Measurements from ENCODE around the gene LIX1.
"Not testable (repeated sequence)": the region's sequence is repeated elsewhere in the genome, so short reads cannot be mapped to it uniquely, and the experiment has no call there.

The LIX1 gene

DNA sequence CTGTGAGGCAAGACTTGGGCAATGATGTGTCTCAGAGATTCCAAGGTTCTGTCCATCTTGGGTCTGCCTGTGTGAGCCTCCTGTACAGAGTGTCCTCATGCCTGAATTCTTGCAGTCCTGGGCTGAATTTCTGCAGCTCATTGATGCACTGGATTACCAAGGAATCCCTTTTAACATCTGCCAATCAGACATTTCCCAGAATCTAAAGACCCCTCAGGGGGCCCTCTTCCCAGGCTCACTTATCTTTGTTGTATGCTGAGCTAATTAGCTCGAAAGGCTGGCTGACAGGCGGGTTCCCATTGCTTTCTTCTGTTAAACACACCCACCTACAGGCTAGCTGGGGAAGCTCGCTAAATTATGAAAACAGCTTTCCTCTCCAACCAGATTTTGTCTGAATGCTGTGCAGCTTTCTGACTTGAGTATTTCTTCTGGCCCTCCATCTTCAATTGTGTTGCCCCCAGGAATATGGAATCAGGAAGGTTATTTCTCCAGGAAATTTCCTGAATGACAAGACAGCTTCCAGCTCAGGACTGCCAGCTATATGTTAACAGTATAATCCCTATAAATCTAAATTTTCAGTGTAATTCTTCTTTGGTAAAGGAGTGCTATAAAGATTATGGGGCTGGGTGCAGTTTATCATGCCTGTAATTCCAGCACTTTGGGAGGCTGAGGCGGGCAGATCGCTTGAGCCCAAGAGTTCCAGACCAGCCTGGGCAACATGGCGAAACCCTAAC, at the start of gene LIX1:
Gene LIX1 (minus strand): TSS at position 91 of the 734 bp plus-strand sequence. CDS start 35 bp downstream, at position 56.
- in situ Hi-C loops (cut with MboI; ENCODE audit: low sequenced_read_pairs), result no loop called here

DNA sequence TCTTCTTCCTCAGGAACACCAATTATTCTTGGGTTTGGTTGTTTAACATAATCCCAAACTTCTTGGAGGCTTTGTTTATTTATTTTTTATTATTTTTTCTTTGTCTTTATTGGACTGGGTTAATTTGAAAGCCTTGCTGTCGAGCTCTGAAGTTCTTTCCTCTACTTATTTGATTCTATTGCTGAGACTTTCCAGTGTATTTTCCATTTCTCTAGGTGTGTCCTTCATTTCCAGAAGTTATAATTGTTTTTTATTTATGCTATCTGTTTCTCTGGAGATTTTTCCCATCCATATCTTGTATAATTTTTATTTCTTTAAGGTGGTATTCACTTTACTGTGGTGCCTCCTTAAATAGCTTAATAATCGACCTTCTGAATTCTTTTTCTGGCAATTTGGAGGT, 49.5 kb upstream of the LIX1 start:
- in situ Hi-C loops (cut with MboI; ENCODE audit: low sequenced_read_pairs), result no loop called here

DNA sequence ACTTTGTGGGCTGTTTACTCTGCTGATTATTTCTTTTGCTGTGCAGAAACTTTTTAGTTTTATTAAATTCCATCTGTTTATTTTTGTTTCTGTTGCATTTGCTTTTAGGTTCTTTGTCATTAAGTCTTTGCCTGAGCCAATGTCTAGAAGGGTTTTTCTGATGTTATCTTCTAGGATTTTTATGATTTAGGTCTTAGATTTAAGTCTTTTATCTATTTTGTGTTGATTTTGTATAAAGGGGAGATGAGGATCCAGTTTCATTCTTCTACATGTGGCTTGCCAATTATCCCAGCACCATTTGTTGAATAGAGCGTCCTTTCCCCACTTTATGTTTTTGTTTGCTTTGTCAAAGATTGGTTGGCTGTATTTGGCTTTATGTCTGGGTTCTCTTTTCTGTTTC, 47.1 kb upstream of the LIX1 start:
- in situ Hi-C loops (cut with MboI; ENCODE audit: low sequenced_read_pairs), result not testable (repeated sequence)

DNA sequence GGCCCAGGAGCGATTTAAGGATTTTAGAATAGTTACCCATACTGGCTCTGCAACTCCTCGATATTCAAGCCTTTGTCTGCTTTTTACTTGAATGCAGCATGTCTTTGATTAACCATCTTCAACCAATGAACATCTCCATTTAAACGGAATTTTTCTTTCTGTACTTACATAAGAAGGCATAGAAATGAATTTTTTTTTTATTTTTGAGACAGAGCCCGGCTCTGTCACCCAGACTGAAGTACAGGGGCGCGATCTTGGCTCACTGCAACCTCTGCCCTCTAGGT, 41.5 kb upstream of the LIX1 start:
- in situ Hi-C loops (cut with MboI; ENCODE audit: low sequenced_read_pairs), result no loop called here

DNA sequence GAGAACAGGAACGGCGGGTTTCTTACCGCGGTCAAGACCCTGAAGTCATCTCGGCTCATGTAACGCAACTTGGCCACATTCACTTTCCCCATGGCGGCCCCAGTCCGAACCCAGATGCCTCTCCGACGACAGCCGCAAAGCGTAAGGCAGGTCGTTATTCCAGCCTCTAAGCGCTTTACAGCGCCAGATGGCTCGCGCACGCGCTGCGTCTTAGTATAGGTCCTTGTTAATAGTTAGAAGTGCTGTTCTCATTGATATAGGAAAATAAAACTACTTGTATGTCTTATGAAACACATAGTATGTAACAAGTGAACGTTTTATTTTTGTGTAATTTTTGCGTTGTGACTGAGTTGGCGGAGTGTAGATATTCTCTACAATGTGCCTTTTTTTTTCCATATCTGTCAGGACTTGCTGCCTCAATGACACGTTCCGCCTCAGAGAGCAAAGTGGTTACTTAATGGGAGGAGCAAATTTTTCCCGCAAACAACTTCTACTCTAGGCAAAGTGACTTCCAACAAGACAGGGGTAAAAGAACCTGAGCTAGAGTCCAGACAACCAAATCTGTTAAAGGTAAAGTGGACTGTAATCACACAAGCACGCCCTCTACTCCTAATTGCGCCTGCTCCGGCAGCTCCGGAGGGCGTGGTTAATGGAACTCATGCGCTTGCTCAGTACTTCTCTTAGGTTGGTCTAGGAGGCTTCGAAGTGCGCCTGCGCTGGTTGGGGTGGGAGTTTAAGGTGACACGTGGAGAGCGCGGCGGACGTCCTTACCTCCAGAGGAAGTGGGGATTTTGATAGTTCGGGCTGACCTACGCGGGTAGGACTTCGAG, 40.9 kb upstream of the LIX1 start, which contains the start of gene RIOK2:
Gene RIOK2 (minus strand): TSS at position 148 of the 830 bp plus-strand sequence. CDS start 56 bp downstream, at position 92.
- in situ Hi-C loops (cut with MboI; ENCODE audit: low sequenced_read_pairs), result no loop called here

DNA sequence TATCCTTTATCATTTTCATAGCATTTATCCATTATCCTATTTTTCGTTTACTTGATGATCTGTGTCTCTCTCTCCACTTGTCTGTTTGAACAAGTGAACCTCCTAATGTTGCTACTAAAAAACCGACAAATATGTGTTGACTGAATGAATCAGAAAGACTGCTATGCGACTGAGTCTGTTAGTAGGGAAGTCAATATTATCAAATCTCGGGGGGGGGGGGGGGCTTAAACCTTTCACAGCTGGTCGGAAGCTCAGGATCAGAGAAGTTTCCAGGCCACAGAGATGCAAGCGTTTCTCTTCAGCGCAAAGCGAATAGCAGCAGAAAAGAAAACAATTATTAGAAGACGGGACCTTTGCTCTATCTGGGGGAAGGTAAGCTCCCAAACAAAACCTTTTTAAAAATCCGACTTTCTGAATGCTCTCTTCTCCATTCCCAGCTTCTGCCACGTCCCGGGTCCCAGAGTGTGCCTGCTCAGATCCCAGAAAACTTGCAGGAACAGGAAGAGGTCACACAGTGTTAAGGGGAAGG, 40.2 kb upstream of the LIX1 start:
- in situ Hi-C loops (cut with MboI; ENCODE audit: low sequenced_read_pairs), result no loop called here

DNA sequence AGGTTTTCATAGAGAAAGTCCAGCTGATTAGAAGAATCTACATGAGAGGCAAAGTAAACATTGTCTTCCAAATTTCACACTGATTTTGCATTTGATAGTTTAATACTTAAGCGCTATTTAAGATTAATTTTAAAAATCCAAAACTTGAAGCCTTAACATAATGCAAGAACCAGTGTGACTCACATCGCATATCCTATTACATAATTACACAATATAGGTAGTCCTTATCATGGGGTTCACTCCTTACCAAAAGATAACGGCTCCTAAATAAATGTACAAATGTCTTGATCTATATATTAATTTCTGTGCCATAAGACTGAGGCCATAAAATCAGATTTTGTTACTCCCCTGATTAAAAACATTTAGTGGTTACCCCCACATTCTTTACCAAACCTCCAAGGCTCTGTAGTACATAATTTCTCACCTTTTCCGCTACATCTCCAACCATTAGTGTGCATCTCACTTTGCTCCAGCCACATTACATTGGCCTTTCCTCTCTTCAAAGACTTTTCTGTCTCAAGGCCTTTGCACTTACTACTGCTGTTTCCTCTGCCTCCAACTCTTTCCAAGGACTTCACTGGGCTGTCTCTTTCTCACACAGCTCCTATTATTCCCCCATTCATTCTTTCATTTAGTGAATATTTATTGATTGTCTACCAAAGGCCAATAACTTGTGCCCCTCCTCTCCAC, 39.6 kb upstream of the LIX1 start:
- in situ Hi-C loops (cut with MboI; ENCODE audit: low sequenced_read_pairs), result no loop called here

DNA sequence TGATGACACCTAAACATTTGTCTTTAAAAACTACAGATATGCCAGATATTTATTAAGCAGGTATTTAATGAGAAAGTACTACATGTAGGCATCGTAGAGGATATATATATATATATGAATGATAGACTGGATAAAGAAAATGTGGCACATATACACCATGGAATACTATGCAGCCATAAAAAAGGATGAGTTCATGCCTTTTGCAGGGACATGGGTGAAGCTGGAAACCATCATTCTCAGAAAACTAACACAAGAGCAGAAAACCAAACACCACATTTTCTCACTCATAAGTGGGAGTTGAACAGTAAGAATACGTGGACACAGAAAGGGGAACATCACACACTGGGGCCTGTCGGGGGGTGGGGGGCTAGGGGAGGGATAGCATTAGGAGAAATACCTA, 37.0 kb upstream of the LIX1 start:
- in situ Hi-C loops (cut with MboI; ENCODE audit: low sequenced_read_pairs), result not testable (repeated sequence)

DNA sequence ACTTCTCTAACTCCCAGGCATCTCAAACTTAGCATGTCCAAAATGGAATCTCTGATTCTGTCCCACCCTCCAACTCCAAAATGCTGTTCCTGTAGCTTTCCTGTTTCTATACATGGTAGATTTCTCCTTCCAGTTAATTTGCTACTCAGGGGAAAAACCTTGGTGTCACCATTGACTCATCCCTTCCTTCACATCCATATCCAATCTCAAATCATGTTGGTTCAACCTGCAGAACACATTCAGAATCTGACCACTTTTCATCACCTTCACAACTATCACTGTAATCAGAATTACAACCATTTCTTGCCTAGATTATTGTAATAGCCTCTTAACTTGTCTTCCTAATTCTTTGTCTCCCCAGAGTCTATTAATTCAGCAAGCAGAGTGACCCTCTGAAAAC, 29.8 kb upstream of the LIX1 start:
- in situ Hi-C loops (cut with MboI; ENCODE audit: low sequenced_read_pairs), result loop anchor here (25.0 kb wide), 2 partner anchors 285 to 410 kb away; partner anchors contain the start of gene ERAP2

DNA sequence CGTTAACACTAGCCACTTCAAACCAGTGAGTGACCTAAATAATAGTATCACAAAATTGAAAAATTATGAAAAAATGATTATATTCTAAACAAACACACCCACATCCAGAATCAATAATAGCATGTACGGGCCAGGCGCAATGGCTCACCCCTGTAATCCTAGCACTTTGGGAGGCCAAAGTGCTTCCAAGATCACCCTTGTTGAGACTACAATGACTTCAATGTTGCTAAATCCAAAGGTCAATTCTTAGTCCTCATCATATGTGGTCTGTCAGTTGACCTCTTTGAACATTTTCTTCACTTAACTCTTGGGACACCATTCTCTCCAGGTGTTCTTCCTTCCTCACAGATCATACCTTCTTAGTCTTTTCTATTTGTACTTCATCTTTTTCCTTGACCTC, 29.3 kb upstream of the LIX1 start:
- in situ Hi-C loops (cut with MboI; ENCODE audit: low sequenced_read_pairs), result loop anchor here (25.0 kb wide), 2 partner anchors 284 to 409 kb away; partner anchors contain the start of gene ERAP2

DNA sequence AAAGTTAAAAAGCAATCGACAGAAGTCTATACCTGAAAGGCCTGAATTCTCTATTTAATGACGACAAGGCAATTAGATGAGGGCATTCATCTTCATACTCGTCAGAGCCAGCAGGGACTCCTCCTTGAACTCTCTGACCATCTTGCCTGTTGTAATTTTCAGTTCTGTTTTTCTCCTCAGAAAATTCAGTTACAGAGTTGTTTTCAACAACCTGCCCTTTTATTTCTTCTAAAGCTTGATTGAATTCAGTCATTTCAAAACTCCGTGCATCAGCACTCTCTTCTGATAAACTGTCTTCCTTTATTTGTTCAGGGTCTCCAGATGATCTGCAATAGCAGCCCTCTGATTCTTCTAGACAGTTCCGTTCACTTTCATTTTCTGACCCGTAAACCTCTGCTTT, 25.0 kb upstream of the LIX1 start:
- in situ Hi-C loops (cut with MboI; ENCODE audit: low sequenced_read_pairs), result loop anchor here (25.0 kb wide), 2 partner anchors 280 to 405 kb away; partner anchors contain the start of gene ERAP2

DNA sequence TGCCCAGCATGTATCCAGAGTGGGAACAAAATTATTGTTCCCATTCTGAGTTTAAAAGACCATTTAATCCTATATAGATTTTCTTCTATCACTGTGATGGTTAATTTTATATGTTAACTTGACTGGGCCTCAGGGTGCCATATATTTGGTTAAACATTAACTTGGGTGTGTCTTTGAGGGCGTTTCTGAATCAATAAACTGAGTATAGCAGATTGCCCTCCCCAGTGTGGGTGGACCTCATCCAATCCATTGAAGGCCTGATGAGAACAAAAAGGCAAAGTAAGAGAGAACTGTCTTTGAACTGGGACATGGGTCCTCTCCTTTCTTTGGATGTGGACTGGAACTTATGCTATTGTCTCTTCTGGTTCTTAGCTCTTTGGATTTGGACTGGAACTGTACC, 23.3 kb upstream of the LIX1 start:
- in situ Hi-C loops (cut with MboI; ENCODE audit: low sequenced_read_pairs), result loop anchor here (25.0 kb wide), 2 partner anchors 278 to 403 kb away; partner anchors contain the start of gene ERAP2

DNA sequence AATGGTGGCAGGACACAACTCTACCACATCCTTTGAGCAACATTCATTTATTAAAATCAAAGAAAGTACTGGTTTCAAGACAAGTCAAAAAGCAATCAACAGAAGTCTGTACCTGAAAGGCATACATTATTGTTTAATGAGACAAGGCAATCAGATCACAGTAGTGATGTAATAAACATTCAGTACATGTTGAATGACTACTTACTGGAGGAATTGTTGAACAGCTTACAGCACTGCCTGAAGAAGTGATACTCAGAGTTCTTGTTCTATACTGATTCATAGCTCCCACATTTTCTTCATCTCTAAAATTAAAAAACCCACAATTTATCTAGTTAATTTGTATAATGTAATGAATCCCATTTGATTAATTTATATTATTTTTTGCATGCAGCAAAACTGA, 22.4 kb upstream of the LIX1 start:
- in situ Hi-C loops (cut with MboI; ENCODE audit: low sequenced_read_pairs), result loop anchor here (25.0 kb wide), 2 partner anchors 278 to 403 kb away; partner anchors contain the start of gene ERAP2

DNA sequence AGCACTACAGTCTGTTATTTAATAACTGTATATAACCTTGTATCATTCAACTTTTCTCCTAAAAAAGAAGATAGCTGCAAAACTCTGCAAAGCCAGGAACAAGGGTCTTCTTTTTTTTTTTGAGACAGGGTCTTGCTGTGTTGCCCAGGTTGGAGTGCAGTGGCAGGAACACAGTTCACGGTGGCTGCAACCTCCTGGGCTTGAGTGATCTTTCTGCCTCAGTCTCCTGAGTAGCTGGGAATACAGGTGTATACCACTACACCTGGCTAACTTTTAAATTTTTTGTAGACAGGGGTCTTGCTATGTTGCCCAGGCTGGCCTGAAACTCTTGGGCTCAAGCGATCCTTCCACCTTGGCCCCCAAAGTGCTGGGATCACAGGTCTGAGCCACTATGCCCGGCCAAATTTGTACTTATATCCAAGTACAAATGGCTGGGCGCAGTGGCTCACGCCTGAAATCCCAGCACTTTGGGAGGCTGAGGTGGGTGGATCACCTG, 21.4 kb upstream of the LIX1 start:
- in situ Hi-C loops (cut with MboI; ENCODE audit: low sequenced_read_pairs), result loop anchor here (25.0 kb wide), 2 partner anchors 277 to 402 kb away; partner anchors contain the start of gene ERAP2

DNA sequence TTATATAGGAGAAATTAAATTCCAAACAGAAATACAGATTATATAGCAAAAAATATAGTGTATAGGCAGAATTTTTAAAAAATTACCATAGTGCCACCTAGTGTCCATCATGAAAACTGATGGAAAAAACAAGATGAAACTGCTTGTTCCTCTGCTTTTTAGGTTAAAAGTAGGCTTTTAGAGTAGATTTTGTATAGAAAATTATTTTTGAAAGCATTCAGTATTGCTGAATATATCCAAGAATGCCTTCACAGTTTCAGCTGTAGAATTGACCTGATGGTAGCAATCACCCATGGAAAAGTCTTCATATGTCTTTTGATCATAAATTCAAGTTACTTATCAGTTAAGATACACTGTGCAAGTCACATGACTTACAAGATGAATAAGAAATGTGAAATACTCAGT, 21.0 kb upstream of the LIX1 start:
- in situ Hi-C loops (cut with MboI; ENCODE audit: low sequenced_read_pairs), result loop anchor here (25.0 kb wide), 2 partner anchors 276 to 401 kb away; partner anchors contain the start of gene ERAP2

DNA sequence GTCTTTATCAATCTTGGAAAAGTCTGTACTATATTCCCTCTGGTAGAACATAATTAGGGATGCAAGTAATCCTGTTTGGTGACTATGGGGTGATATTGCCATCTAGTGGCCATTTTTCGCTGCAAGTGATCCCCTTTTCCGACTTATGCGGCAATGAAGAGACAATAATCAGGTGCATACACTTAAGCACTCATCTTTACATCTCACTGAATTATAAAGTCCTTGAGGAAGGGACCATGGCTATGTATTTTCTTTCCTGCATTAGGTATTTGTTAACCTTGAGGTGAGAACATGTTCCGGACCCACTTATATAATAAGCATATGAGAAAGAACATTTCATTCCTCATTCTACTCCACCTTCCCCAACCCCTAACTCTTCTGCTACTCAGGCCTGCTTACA, 19.6 kb upstream of the LIX1 start:
- in situ Hi-C loops (cut with MboI; ENCODE audit: low sequenced_read_pairs), result loop anchor here (25.0 kb wide), 2 partner anchors 275 to 400 kb away; partner anchors contain the start of gene ERAP2

DNA sequence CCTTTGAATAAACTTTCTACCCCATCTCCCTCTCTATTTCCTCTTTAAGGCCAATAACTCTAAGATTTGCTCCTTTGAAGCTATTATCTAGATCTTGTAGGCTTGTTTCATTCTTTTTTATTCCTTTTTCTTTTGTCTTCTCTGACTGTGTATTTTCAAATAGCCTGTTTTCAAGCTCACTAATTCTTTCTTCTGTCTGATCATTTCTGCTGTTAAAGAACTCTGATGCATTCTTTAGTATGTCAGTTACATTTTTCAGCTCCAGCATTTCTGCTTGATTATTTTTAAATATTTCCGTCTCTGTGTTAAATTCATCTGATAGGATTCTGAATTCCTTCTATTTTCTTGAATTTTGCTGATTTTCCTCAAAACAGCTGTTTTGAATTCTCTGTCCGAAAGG, 15.3 kb upstream of the LIX1 start:
- in situ Hi-C loops (cut with MboI; ENCODE audit: low sequenced_read_pairs), result loop anchor here (25.0 kb wide), 2 partner anchors 270 to 395 kb away; partner anchors contain the start of gene ERAP2

DNA sequence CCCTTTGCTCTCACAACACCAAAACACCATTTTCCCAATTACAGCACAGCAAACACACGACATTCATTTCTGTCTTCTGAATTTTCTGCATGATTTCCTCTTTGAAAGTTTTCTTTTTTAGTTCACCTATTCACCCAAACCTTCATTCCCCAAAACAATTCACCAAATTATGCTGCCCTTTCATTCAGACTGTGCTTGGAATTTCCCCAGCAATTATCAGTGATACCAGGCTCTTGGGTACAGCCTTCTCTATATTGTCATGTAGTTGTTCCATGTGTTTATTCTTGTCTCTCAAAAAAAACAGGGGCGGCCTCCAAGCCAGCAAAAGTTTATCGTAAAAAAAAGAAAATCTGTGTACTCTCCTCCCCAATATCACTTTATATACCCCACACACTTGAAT, 9.0 kb upstream of the LIX1 start:
- in situ Hi-C loops (cut with MboI; ENCODE audit: low sequenced_read_pairs), result loop anchor here (25.0 kb wide), 2 partner anchors 264 to 389 kb away; partner anchors contain the start of gene ERAP2

DNA sequence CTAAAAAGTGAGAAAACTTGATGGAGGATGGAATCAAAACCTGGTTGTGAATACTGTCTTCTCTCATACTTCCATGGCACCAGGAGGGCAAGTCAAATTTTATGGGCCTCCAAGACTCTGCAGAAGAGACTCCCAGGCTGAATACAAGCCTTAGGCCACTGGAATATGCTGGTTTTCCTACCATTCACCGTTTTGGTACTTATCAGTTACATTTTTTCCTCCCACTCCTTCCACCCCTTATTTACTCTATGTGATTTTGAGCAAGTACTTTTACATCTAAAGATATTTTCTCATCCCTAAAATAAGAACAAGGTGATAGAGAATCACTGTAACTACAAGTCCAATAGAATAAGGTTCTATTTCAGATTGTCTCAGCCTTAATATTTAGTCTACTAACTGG, 8.0 kb upstream of the LIX1 start:
- in situ Hi-C loops (cut with MboI; ENCODE audit: low sequenced_read_pairs), result loop anchor here (25.0 kb wide), 2 partner anchors 263 to 388 kb away; partner anchors contain the start of gene ERAP2

DNA sequence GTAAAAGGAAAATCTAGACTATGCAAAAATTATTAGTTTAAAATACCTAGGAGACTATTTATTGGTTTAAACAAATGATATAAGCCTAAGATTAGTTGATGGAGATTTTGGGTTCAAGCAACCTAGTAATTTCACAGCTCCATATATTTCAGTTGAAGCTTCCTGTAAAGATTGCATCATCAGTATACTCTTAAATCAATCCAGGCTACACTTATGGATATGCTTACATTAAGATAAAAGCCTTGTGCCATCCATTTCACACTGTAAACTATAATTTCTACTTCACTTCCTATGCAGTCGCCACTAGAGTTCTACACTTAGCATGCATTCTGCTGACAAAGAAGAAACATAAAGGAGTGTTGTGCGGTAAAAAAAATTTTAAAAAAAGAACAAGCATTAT, 7.3 kb upstream of the LIX1 start:
- in situ Hi-C loops (cut with MboI; ENCODE audit: low sequenced_read_pairs), result loop anchor here (25.0 kb wide), 2 partner anchors 262 to 387 kb away; partner anchors contain the start of gene ERAP2

Data from HL-60/S4 treated with retinoic acid at 250 ng/mL for 4 days and 3 days (cell line).